ENCODE data around the gene C14orf93.

GRCh38 chr14:23041729-23042128 lies 31.8 kb upstream of the C14orf93 start:
- TF ChIP-seq CTCF (IDR thresholded peaks at IDR 0.05; ENCODE audit: low read depth, low read length, poor library complexity, severe bottlenecking) = no peak
- TF ChIP-seq EZH2phosphoT487 (IDR thresholded peaks at IDR 0.05; ENCODE audit: borderline replicate concordance, low read length) = no peak
